C1 segment of cervical spinal cord (tissue), 14 donors: ENCODE results near the gene MLH1.
"Not testable (repeated sequence)": the region's sequence is repeated elsewhere in the genome, so short reads cannot be mapped to it uniquely, and the experiment has no call there.

Source experiments
- DNase-seq, 14 donors: peaks; one replicate each; lab custom pipeline; 2025; lab: John Stamatoyannopoulos, UW

Gene MLH1

GRCh38 chr3:36993326-36994283 is at the start of gene MLH1:
Gene MLH1, plus strand, starts transcription at chr3:36993518. Its CDS starts 30 bp downstream, at chr3:36993548.
- DNase-seq, result no peak

DNA sequence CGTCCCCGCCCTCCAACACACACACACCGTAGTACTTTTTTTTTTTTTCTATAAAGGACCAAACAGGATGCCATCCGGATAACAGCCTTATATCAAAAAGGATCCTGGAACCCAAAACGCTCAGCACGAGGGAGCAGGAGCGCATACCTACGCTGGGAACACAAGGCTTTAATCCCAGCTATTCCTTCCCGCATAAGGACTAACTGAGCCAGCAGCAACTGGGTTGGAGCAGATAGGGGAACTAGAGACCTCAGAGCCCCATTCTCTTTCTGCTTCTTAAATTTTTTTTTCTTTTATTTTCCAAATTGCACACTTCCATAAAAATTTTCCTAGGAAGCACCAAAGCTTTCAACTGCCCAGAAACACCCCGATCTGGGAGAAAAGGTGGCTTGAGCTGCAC is 49.7 kb upstream of the MLH1 start:
- DNase-seq, result peak in 1 of 14 donors; percentile 34

- peak; percentile 3 to 78 (median 38) for DNase-seq
Measured at GRCh38 chr3:36944012-36944640, 49.2 kb upstream of the MLH1 start.

DNA sequence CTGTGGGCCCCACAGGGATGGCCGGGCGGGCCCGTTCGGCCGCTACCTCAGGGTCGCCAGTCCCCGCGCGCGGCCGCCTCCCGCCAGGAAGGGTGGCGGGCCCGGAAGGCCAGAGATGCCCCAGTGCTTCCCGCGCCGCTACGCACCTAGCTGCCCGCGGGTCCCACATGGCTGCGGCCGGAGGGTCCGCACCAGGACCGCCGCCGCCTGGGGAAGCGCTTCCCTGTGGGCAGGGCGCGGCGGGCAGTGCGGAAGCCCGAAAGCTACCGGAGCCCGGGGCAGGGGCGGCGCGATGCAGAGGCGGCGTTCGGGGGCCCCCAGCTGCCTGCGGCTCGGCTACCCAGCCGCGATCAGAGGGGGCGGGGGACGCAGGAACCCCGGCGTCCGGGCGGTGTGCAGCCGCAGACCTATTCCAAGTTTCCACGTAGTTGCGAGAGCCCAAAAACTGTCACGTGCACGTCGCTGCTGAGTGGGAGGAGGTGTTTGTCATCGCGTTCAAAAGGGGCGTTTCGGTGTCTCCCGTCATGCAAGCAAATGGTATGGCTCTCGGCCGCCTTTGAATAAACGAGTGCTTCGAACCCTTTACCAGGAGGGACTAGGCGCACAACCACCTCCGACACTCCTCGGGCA is 48.6 kb upstream of the MLH1 start, which contains the start of gene TRANK1:
Gene TRANK1, minus strand, starts transcription at position 414 of the 630 bp plus-strand sequence. Its CDS starts 245 bp downstream, at position 169.
- peak in 9 of 14 donors; percentile 2 to 61 (median 30) for DNase-seq

- DNase-seq, result no peak
Measured at GRCh38 chr3:36945333-36945980, 47.9 kb upstream of the MLH1 start.

DNA sequence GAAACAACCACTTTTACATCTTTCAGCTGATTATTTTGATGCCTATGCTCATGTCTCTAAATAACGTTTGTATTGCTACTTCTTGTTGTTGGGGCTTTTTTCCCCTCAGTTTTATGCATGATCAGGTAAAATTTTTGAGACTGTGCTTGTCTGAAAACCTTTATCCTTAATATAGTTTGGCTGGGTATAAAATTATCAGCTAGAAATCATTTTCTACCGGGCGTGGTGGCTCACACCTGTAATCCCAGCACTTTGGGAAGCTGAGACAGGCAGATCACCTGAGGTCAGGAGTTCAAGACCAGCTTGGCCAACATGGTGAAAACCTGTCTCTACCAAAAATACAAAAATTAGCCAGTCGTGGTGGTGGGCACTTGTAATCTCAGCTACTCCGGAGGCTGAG is 45.5 kb upstream of the MLH1 start:
- not testable (repeated sequence) for DNase-seq

DNA sequence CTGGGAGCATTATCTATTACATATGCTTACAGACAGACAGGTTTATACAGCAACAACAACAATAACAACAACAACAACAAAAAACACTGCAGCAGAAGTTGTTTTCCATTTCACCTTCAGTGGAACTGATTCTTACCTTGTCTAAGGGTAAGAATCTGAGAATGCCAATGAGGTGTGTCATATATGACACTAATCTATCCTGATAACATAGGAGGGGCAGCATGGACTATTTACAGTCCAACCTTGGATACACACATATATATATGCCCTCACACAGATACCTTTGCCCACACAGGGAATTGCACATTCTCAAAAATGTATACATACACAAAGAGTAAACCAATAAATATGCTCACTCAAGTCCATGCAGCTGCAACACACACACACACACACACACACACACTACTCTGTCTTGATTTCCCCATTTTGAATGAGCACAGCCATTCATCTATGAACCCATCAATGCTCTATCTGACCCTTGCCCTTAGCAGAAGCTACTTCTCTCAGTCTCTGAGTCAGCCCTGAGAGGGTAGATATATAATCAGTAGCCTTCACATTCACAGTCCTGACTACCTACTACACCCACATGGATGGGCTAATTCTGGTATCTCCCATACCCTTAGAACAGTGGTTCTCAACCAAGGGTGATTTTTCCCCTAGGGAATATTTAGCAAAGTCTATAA is 38.7 kb upstream of the MLH1 start:
- no peak for DNase-seq

DNA sequence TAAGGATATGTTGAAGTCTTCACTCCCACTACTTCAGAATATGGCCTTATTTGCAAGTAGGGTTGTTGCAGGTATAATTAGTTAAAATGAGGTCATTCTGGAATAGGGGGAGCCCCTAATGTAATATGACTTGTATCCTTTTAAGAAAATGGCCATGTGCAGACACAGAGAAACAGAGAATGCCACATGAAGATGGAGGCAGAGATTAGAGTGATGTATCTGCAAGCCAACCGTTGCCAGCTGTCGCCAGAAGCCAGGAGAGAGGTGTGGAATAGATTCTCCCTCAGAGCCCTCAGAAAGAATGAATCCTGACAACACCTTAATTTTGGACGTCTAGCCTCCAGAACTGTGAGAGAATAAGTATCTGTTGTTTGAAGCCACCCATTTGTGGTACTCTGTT is 37.2 kb upstream of the MLH1 start:
- DNase-seq, result no peak

DNA sequence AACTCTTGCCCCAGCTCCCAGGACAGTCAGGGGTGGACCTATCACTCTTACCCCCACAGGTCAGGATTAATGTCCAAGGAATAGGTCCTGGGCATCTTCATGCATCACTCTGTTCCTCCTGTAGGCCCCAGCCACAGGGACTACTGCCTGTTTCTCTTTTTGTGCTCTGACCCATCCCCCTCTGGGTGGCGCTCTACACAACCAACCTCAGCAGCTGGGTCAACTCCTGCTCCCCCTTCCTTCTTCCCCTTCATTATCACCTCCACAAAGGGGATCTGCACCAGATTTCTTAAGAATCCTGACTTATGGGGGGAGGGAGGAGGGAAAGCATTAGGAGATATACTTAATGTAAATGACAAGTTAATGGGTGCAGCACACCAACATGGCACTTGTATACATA is 36.3 kb upstream of the MLH1 start:
- no peak for DNase-seq

DNA sequence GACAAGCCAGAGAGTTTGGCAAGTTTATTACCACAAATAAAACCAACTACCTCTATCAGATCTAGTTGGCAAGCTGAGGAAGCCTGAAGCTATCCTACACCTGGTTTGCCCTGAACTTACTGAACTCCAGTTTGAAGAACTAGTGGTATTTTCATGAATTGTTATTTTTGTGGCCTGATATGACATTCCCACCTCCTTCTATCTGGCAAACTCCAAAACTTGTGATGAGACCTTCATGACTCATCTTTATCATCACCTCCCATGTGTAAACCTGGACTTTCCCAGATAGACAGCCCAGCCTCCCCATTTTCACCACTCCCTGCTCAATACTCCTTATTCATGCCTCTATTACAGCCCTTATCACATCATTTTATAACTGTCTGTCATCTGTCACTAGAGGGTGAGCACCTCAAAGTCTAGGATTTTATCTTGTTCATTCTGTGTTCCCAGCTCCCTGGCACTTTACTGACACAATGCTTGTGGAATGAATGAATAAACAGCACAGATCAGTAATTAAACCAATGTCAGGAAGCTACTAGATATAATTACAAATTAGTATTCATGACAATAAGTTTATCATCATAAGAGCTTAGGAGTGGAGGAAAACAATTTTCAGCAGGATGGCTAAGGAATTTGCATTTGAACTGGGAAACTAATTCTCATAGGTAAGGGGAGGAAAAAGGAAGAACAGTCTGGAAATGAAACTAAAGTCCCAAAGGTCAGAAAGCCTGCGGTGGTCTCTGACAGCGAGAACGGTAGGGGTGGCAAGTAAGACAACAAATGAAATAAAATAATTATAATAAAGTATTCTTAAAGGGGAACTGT is 35.2 kb upstream of the MLH1 start:
- no peak for DNase-seq

DNA sequence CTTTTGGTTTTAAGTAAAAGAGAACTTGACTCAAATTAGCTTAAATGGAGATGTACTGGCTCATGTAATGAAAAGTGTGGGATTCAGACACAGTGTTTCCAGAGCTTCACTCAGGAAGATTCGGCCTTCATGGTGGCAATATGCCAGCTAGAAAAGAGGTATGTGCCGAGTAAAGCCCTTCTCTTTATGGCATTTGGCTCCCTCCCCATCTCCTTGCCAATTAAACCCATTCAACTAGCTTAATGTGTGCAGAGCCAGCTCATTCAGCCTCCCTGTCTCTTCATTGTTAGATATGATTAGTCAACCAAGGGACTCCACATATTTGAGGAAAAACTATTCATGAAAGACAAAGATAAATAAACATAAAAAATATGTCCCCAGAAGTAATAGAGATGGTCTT is 33.5 kb upstream of the MLH1 start:
- no peak for DNase-seq

DNA sequence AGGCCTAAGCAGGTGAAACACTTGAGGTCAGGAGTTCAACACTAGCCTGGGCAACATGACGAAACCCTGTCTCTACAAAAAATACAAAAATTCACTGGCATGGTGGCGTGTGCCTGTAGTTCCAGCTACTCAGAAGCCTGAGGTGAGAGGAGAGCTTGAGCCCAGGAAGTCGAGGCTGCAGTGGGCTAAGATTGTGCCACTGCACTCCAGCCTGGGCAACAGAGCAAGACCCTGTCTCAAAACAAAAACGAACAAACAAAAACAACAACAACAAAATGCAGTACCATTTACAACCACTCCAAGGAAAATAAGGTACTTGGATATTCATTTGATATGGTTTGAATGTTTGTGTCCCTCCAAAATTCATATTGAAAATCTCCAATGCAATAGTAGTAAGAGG is 32.8 kb upstream of the MLH1 start:
- no peak for DNase-seq

- DNase-seq, result not testable (repeated sequence)
Measured at GRCh38 chr3:36963008-36963407, 30.3 kb upstream of the MLH1 start.

DNA sequence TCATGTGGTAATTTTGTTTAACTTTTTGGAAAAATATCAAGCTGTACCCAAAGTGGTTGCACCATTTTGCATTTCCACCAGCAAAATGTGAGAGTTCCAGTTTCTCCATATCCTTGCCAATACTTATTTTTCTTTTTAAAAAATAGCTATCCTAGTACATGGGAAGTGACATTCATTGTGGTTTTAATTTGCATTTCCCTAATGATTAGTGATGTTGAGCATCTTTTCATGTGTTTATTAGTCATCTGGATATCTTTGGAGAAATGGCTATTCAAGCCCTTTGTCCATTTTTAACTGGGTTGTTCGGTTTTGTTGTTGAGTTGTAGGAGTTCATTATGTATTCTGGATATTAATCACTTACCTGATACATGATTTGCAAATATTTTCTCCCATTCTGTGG is 29.0 kb upstream of the MLH1 start:
- DNase-seq, result no peak

DNA sequence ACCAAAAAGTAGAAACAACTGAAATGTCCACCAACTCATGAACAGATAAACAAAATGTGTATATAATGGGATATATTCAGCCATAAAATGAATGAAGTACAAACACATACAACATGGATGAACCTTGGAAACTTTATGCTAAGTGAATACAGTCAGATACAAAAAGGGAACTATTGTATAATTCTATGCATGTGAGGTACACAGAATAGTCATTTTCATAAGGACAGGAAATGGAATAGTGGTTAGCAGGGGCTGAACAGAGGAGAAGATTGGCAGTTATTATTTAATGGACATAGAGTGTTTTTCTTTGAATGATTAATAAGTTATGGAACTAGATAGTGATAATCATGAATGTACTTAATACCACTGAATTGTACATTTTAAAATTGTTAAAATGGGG is 28.5 kb upstream of the MLH1 start:
- no peak for DNase-seq

DNA sequence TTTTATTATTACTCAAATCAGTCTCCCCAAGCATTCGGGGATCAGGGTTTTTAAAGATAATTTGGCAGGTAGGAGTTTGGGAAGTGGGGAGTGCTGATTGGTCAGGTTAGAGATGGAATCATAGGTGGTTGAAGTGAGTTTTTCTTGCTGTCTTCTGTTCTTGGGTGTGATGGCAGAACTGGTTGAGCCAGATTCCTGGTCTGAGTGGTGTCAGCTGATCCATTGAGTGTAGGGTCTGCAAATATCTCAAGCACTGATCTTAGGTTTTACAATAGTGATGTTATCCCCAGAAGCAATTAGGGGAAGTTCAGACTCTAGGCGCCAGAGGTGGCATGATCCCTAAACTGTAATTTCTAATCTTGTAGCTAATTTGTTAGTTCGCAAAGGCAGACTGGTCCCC is 27.9 kb upstream of the MLH1 start:
- DNase-seq, result no peak

DNA sequence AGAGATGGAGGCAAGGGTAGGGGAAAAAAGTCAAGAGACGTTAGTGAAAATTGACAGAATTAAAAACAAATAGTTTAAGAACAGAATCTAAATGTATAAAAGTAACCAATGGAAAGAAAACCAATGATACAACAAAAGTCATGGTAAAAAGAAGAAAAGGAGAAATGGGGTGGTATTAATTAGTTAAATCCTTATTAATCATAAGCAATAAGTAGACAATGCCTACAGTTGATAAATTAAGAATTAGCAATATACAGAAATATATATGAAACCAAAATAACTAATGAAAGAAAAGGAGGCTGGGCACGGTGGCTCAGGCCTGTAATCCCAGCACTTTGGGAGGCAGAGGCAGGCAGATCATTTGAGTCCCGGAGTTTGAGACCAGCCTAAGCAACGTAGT is 24.2 kb upstream of the MLH1 start:
- no peak for DNase-seq

GRCh38 chr3:36969540-36970432 is 23.5 kb upstream of the MLH1 start:
- peak in 1 of 14 donors; percentile 5 for DNase-seq

- DNase-seq, result no peak
Measured at GRCh38 chr3:36972163-36972562, 21.2 kb upstream of the MLH1 start.
